ENCODE results near the gene CDR2L. TPM values are rescaled to one million over a fixed set of nuclear protein-coding genes. Genes with fewer than 3 reads are reported as not detected.
A peak's percentile ranks its signal among the peaks of the same experiment; 100 is the strongest.

CDR2L gene
- total RNA-seq: 1.1 and 1.3 TPM in 2 replicates

- intact Hi-C loops (cut with micrococcal nuclease): loop anchor here (1.0 to 10.0 kb wide), 8 partner anchors 15 to 417 kb away; partner anchors contain the start of genes ARMC7, GRB2, HID1 and NUP85
- H3K27me3 Mint-ChIP-seq (ENCODE audit: insufficient read depth): peaks cover 54% of the 10 kb centered on the region
- DNase-seq (ENCODE audit: low spot score): peak; percentile 89
- H3K9me3 Mint-ChIP-seq: no peaks in the 10 kb centered on the region
- H3K4me3 Mint-ChIP-seq: peak within 1 kb of the TSS; percentile 83
- peaks cover 7% of the 10 kb centered on the region for H3K4me1 Mint-ChIP-seq (ENCODE audit: low read depth)
- H3K36me3 Mint-ChIP-seq (ENCODE audit: low read depth): no peaks in the 10 kb centered on the region
- no peak within 1 kb of the TSS for H3K27ac Mint-ChIP-seq
These were observed at the start of gene CDR2L for GRCh38 chr17:74987418-74987908. Gene CDR2L, plus strand, starts transcription at chr17:74987632. Its CDS starts 412 bp downstream, at chr17:74988044.

GRCh38 chr17:74938194-74938950 lies 49.1 kb upstream of the CDR2L start:
- Mint-ChIP-seq H3K4me3 (no peak overlapping the region), H3K27me3 (ENCODE audit: insufficient read depth) (peaks cover 41% of the 10 kb centered on the region), H3K9me3 (no peaks in the 10 kb centered on the region), H3K4me1 (ENCODE audit: low read depth) (no peaks in the 10 kb centered on the region), H3K36me3 (ENCODE audit: low read depth) (no peaks in the 10 kb centered on the region), H3K27ac (no peak overlapping the region)
- intact Hi-C loops (cut with micrococcal nuclease): no loop called here
- no peak for DNase-seq (ENCODE audit: low spot score)

- Mint-ChIP-seq H3K36me3 (ENCODE audit: low read depth) (no peaks in the 10 kb centered on the region), H3K4me1 (ENCODE audit: low read depth) (no peaks in the 10 kb centered on the region), H3K27ac (no peak overlapping the region), H3K9me3 (no peaks in the 10 kb centered on the region), H3K4me3 (no peak overlapping the region), H3K27me3 (ENCODE audit: insufficient read depth) (peaks cover 34% of the 10 kb centered on the region)
- DNase-seq (ENCODE audit: low spot score): no peak
- intact Hi-C loops (cut with micrococcal nuclease): no loop called here
These were observed 47.9 kb upstream of the CDR2L start for GRCh38 chr17:74939534-74939933.

GRCh38 chr17:74941128-74941725 lies 46.2 kb upstream of the CDR2L start:
- no peak for DNase-seq (ENCODE audit: low spot score)
- H3K4me3 Mint-ChIP-seq: no peak overlapping the region
- H3K36me3 Mint-ChIP-seq (ENCODE audit: low read depth): no peaks in the 10 kb centered on the region
- no peak overlapping the region for H3K27ac Mint-ChIP-seq
- intact Hi-C loops (cut with micrococcal nuclease): no loop called here
- no peaks in the 10 kb centered on the region for H3K4me1 Mint-ChIP-seq (ENCODE audit: low read depth)
- no peaks in the 10 kb centered on the region for H3K9me3 Mint-ChIP-seq
- H3K27me3 Mint-ChIP-seq (ENCODE audit: insufficient read depth): peaks cover 37% of the 10 kb centered on the region

GRCh38 chr17:74943808-74944522 lies 43.5 kb upstream of the CDR2L start:
- no peak for DNase-seq (ENCODE audit: low spot score)
- Mint-ChIP-seq H3K27ac (no peak overlapping the region), H3K9me3 (no peaks in the 10 kb centered on the region), H3K4me1 (ENCODE audit: low read depth) (no peaks in the 10 kb centered on the region), H3K36me3 (ENCODE audit: low read depth) (no peaks in the 10 kb centered on the region), H3K4me3 (no peak overlapping the region), H3K27me3 (ENCODE audit: insufficient read depth) (peaks cover 16% of the 10 kb centered on the region)
- intact Hi-C loops (cut with micrococcal nuclease): no loop called here

GRCh38 chr17:74945543-74945942 lies 41.9 kb upstream of the CDR2L start:
- intact Hi-C loops (cut with micrococcal nuclease): no loop called here
- DNase-seq (ENCODE audit: low spot score): no peak
- H3K36me3 Mint-ChIP-seq (ENCODE audit: low read depth): no peaks in the 10 kb centered on the region
- no peak overlapping the region for H3K4me3 Mint-ChIP-seq
- no peaks in the 10 kb centered on the region for H3K4me1 Mint-ChIP-seq (ENCODE audit: low read depth)
- H3K27me3 Mint-ChIP-seq (ENCODE audit: insufficient read depth): peaks cover 14% of the 10 kb centered on the region
- no peak overlapping the region for H3K27ac Mint-ChIP-seq
- H3K9me3 Mint-ChIP-seq: no peaks in the 10 kb centered on the region

GRCh38 chr17:74946641-74947040 lies 40.8 kb upstream of the CDR2L start:
- intact Hi-C loops (cut with micrococcal nuclease): no loop called here
- no peaks in the 10 kb centered on the region for H3K36me3 Mint-ChIP-seq (ENCODE audit: low read depth)
- no peak overlapping the region for H3K4me3 Mint-ChIP-seq
- H3K9me3 Mint-ChIP-seq: no peaks in the 10 kb centered on the region
- H3K4me1 Mint-ChIP-seq (ENCODE audit: low read depth): no peaks in the 10 kb centered on the region
- peaks cover 14% of the 10 kb centered on the region for H3K27me3 Mint-ChIP-seq (ENCODE audit: insufficient read depth)
- H3K27ac Mint-ChIP-seq: no peak overlapping the region
- DNase-seq (ENCODE audit: low spot score): no peak

GRCh38 chr17:74947041-74947754 lies 40.2 kb upstream of the CDR2L start:
- no peaks in the 10 kb centered on the region for H3K9me3 Mint-ChIP-seq
- no peaks in the 10 kb centered on the region for H3K36me3 Mint-ChIP-seq (ENCODE audit: low read depth)
- DNase-seq (ENCODE audit: low spot score): no peak
- intact Hi-C loops (cut with micrococcal nuclease): no loop called here
- H3K27me3 Mint-ChIP-seq (ENCODE audit: insufficient read depth): peaks cover 9% of the 10 kb centered on the region
- no peak overlapping the region for H3K4me3 Mint-ChIP-seq
- H3K4me1 Mint-ChIP-seq (ENCODE audit: low read depth): no peaks in the 10 kb centered on the region
- no peak overlapping the region for H3K27ac Mint-ChIP-seq

GRCh38 chr17:74949455-74950115 lies 37.8 kb upstream of the CDR2L start:
- DNase-seq (ENCODE audit: low spot score): no peak
- H3K27ac Mint-ChIP-seq: no peak overlapping the region
- intact Hi-C loops (cut with micrococcal nuclease): no loop called here
- no peaks in the 10 kb centered on the region for H3K36me3 Mint-ChIP-seq (ENCODE audit: low read depth)
- H3K4me3 Mint-ChIP-seq: no peak overlapping the region
- H3K27me3 Mint-ChIP-seq (ENCODE audit: insufficient read depth): peaks cover 7% of the 10 kb centered on the region
- no peaks in the 10 kb centered on the region for H3K9me3 Mint-ChIP-seq
- H3K4me1 Mint-ChIP-seq (ENCODE audit: low read depth): no peaks in the 10 kb centered on the region

GRCh38 chr17:74950207-74950606 lies 37.2 kb upstream of the CDR2L start:
- Mint-ChIP-seq H3K27me3 (ENCODE audit: insufficient read depth) (peaks cover 4% of the 10 kb centered on the region), H3K4me1 (ENCODE audit: low read depth) (no peaks in the 10 kb centered on the region), H3K4me3 (no peak overlapping the region), H3K36me3 (ENCODE audit: low read depth) (no peaks in the 10 kb centered on the region), H3K27ac (no peak overlapping the region), H3K9me3 (no peaks in the 10 kb centered on the region)
- intact Hi-C loops (cut with micrococcal nuclease): no loop called here
- no peak for DNase-seq (ENCODE audit: low spot score)

- DNase-seq (ENCODE audit: low spot score): no peak
- intact Hi-C loops (cut with micrococcal nuclease): no loop called here
- no peaks in the 10 kb centered on the region for H3K9me3 Mint-ChIP-seq
- no peak overlapping the region for H3K27ac Mint-ChIP-seq
- H3K4me3 Mint-ChIP-seq: no peak overlapping the region
- H3K4me1 Mint-ChIP-seq (ENCODE audit: low read depth): no peaks in the 10 kb centered on the region
- H3K36me3 Mint-ChIP-seq (ENCODE audit: low read depth): no peaks in the 10 kb centered on the region
- H3K27me3 Mint-ChIP-seq (ENCODE audit: insufficient read depth): no peaks in the 10 kb centered on the region
These were observed 36.4 kb upstream of the CDR2L start for GRCh38 chr17:74951065-74951464.

- DNase-seq (ENCODE audit: low spot score): no peak
- H3K36me3 Mint-ChIP-seq (ENCODE audit: low read depth): no peaks in the 10 kb centered on the region
- H3K9me3 Mint-ChIP-seq: no peaks in the 10 kb centered on the region
- no peaks in the 10 kb centered on the region for H3K4me1 Mint-ChIP-seq (ENCODE audit: low read depth)
- H3K4me3 Mint-ChIP-seq: no peak overlapping the region
- H3K27ac Mint-ChIP-seq: no peak overlapping the region
- intact Hi-C loops (cut with micrococcal nuclease): no loop called here
- peaks cover 1% of the 10 kb centered on the region for H3K27me3 Mint-ChIP-seq (ENCODE audit: insufficient read depth)
These were observed 35.6 kb upstream of the CDR2L start for GRCh38 chr17:74951680-74952421.
